ENCODE data around the gene ADAM29.
"Not testable (repeated sequence)": the region's sequence is repeated elsewhere in the genome, so short reads cannot be mapped to it uniquely, and the experiment has no call there.

The ADAM29 gene

DNA sequence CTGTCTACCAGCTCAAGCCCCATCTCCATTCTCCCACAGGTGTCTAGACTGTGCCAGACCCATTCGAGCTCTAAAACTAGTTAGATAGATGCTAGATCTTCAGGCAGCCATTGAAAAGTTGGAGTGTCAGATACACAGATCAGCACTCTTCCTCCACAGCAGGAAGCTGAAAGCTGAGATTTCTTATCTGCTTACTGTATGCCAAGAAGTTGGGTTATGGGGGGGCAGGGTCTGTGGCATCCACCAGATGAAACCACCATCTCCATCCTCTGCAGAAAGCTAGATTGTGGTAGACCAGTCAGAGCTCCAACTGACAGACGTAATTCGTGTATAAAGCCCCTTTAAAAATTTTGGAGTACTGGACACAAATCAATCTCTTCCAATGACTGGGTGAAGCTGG, 54.8 kb downstream of the ADAM29 start:
- no peak for DNase-seq

DNA sequence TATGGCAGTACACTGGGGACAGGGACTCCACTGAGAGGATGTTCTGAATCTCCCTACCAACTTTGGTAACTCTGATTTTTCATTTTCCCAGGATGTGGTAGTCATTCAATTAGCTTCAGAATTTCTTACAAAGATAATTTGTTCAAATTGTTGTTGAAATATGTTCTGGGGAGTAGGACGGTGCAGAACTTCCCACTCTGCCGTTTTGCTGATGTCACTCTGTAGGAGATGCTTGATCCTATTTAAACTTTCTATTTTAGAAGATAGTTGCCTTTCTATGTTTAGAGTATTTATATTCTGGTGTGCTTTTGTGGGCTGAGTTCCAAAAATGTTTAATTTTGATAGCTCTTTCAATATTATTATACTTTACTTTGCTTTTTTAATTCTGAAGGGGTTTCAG, 55.2 kb downstream of the ADAM29 start:
- DNase-seq = no peak

DNA sequence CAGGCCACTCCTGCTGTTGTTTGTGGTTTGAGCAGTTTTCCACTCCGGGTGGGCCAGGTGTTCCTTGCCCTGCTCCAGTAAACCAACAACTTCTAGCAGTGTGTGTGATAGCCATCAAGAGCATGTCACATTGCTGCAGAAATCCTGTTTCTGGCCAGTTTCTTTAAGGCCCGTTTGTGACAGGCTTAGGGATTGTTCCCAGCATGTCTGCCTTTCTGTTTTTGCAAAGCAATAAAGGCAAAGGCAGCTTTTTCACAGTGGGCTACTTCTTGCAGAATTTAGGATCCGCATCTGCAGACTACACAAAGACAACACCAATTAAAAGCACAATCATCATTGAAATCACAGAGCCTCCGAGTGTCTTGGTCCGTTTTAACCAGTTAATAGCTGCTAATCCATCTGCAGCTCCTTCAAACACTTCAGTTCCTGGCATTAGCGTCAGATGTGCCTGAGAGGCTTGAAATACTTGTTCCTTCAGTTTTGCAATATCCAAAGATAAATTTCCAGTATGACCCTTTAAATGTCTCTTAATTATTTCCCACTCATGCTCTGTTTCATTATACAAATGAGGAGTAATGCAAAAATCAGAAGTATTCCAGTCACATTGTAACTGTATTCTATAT, 65.1 kb downstream of the ADAM29 start:
- no peak for DNase-seq

DNA sequence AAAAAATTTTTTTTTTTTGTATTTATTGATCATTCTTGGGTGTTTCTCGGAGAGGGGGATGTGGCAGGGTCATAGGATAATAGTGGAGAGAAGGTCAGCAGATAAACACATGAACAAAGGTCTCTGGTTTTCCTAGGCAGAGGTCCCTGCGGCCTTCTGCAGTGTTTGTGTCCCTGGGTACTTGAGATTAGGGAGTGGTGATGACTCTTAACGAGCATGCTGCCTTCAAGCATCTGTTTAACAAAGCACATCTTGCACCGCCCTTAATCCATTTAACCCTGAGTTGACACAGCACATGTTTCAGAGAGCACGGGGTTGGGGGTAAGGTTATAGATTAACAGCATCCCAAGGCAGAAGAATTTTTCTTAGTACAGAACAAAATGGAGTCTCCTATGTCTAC, 65.7 kb downstream of the ADAM29 start:
- DNase-seq = not testable (repeated sequence)

DNA sequence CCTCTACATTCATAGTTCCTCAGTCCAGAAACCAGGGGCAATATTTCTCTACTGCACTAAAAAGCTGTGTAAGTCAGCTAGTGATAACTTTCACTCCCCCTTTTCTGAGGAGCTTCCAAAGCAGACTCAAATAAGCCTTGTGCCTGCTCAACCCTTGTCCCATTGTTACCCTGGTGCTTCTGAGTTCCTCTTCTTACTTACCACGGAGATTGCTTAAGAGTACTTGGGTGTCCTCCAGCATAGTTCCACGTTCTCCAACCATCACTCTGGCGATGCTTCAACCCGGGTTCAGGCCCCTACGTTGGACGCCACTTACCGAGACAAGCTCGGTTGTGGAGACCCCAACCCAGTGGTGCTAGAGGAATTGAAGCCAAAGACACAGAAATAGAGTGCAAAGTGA, 71.6 kb downstream of the ADAM29 start:
- no peak for DNase-seq

DNA sequence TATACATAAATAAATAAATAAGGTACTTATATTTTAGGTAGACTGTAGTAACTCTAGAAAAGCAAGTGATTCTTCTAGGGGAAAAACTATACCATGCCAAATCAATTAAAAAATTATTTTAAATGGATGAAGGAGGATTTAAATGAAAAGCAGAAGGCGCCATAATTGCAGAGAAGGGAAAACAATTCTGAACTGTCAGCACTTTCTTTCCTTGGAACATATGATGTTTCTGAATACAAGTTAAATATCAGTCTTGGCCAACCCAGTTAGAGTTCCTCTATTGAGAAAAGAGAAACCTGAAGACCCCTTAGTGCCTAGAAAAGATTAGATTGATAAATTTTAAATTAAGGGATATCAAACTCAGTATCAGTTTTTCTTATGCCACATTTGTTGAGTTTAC, 75.8 kb downstream of the ADAM29 start:
- no peak for DNase-seq

DNA sequence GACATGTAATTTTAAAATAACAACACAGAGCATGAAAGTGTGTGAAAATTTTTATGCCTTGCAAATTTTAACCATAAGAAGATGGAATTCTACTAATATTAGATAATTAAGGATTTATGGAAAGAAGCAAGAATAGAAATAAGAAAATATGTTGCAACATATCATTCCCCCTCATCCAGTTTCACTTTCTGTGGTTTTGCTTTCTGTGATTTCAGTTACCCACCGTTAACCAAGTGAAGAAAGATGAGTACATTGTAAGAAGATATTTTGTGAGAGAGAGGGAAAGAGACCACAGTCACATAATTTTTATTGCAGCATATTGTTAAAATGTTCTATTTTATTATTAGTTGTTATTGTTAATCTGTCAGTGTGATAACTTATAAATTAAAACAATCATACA, 77.9 kb downstream of the ADAM29 start:
- no peak for DNase-seq

DNA sequence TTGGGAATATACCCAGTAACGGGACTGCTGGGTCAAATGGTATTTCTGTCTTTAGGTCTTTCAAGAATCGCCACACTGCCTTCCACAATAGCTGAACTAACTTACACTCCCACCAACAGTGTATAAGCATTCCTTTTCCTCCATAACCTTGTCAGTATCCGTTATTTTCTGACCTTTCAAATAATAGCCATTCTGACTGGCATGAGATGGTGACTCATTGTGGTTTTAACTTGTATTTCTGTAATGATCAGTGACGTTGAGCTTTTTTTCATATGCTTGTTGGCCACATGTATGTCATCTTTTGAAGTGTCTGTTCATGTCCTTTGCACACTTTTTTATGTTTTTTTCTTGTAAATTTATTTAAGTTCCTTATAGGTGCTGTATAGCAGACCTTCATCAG, 81.2 kb downstream of the ADAM29 start:
- no peak for DNase-seq

DNA sequence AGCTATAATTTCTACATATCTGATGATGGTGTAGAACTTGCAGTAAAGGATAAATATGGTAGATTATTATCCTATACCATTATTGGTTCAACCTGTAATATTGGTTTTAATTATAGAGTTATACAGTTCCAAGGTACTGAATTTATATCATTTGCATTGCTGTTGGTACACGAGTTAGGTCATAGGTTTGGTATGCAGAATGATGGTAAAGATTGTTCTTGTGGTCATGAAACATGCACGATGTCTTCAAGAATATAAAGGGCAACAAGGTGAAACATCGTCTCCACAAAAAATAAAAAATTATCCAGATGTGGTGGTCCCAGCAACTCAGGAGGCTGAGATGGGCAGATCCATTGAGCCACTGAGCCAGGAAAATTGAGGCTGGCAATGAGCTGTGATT, 99.6 kb downstream of the ADAM29 start:
- DNase-seq = no peak

DNA sequence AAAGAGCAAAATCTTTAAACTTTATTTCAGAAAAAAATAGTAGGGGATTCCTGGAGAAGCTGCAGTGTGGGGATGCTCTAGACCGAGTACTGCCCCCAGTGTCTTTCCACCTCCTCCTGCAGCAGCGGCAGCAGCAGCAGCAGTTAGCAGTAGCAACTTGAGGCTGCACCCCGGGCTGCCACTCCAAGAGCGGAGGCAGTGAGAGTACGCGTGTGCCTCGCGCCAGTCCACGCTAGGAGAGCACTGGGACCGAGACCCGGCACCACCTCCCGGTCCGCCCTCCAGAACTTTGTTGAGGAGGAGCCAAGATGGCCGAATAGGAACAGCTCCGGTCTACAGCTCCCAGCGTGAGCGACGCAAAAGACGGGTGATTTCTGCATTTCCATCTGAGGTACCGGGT, 101.3 kb downstream of the ADAM29 start:
- not testable (repeated sequence) for DNase-seq
